Liver (tissue), 9 donors: ENCODE results near the gene TBCD. TPM values are rescaled to one million over a fixed set of nuclear protein-coding genes. Genes with fewer than 3 reads are reported as not detected.

Experiments
- DNase-seq: peaks from one replicate; pipeline ENCODE4 v3.0.0-alpha.2; 2017; ENCODE audit warnings: low spot score
- H3K27ac ChIP-seq, 2 donors: one replicate each; pipeline ENCODE4 v1.7.0; 2013; ENCODE audit warnings: inconsistent platforms in 2 of 2, low read length in 2 of 2, control low read depth in 1 of 2, low read depth in 1 of 2, mild to moderate bottlenecking in 1 of 2
- H3K27me3 ChIP-seq, 4 donors: one replicate each; pipeline versions ENCODE4 v1.6.1 to v1.7.0; 2013; ENCODE audit warnings: low read length in 3 of 4, inconsistent platforms in 1 of 4, mild to moderate bottlenecking in 1 of 4, moderate library complexity in 1 of 4; ENCODE audit not compliant: control insufficient read depth in 4 of 4, insufficient read depth in 4 of 4
- H3K36me3 ChIP-seq, 4 donors: one replicate each; pipeline versions ENCODE4 v1.6.1 to v1.7.0; 2013; ENCODE audit warnings: low read length in 3 of 4, mild to moderate bottlenecking in 3 of 4, low read depth in 1 of 4, moderate library complexity in 1 of 4; ENCODE audit not compliant: control insufficient read depth in 4 of 4, insufficient read depth in 3 of 4
- H3K4me1 ChIP-seq, 4 donors: one replicate each; pipeline versions ENCODE4 v1.6.1 to v1.7.0; 2013; ENCODE audit warnings: low read length in 3 of 4, mild to moderate bottlenecking in 3 of 4, moderate library complexity in 1 of 4; ENCODE audit not compliant: control insufficient read depth in 4 of 4, insufficient read depth in 4 of 4
- H3K4me3 ChIP-seq, 3 donors: one replicate each; pipeline versions ENCODE4 v1.6.1 to v1.7.0; 2013; ENCODE audit warnings: low read length in 3 of 3, control low read depth in 1 of 3, low read depth in 1 of 3, mild to moderate bottlenecking in 1 of 3
- H3K9ac ChIP-seq, 2 donors: one replicate each; pipeline ENCODE4 v1.7.0; 2013; ENCODE audit warnings: low read length in 2 of 2, mild to moderate bottlenecking in 2 of 2, moderate library complexity in 2 of 2, control low read depth in 1 of 2, low read depth in 1 of 2
- H3K9me3 ChIP-seq, 4 donors: one replicate each; pipeline versions ENCODE4 v1.6.1 to v1.7.0; 2013; ENCODE audit warnings: low read length in 3 of 4; ENCODE audit not compliant: control insufficient read depth in 4 of 4
- CTCF ChIP-seq: fragments of 150-350 bp; IDR thresholded peaks from 2 replicates; pipeline ENCODE4 v1.5.1; 2017; ENCODE audit warnings: improper control_type of control experiment, low read depth, low read length; ENCODE audit not compliant: missing input control
- EGR1 ChIP-seq, 2 donors: IDR thresholded peaks; 2 replicates each; pipeline ENCODE4 v1.6.1; 2016 to 2018; ENCODE audit warnings: antibody characterized with exemption in 2 of 2, low read depth in 2 of 2
- FOXA2 ChIP-seq: IDR thresholded peaks from 2 replicates; pipeline ENCODE4 v1.6.1; 2016; ENCODE audit warnings: antibody characterized with exemption
- GABPA ChIP-seq, 2 donors: IDR thresholded peaks in 1 of 2; conservative IDR thresholded peaks in 1 of 2; 2 replicates each; pipeline ENCODE4 v1.6.1; 2016; ENCODE audit warnings: antibody characterized with exemption in 2 of 2, mild to moderate bottlenecking in 1 of 2, moderate library complexity in 1 of 2
- HNF4A ChIP-seq, 2 donors: conservative IDR thresholded peaks; 2 replicates each; pipeline ENCODE4 v1.6.1; 2016; ENCODE audit warnings: antibody characterized with exemption in 2 of 2, mild to moderate bottlenecking in 2 of 2
- HNF4G ChIP-seq: IDR thresholded peaks from 2 replicates; pipeline ENCODE4 v1.6.1; 2016; ENCODE audit warnings: antibody characterized with exemption
- JUND ChIP-seq, 2 donors: IDR thresholded peaks; 2 replicates each; pipeline ENCODE4 v1.6.1; 2016; ENCODE audit warnings: antibody characterized with exemption in 2 of 2
- MAX ChIP-seq: IDR thresholded peaks from 2 replicates; pipeline ENCODE4 v1.6.1; 2016; ENCODE audit warnings: antibody characterized with exemption
- RXRA ChIP-seq, 2 donors: IDR thresholded peaks; 2 replicates each; pipeline ENCODE4 v1.6.1; 2017 to 2018; ENCODE audit warnings: antibody characterized with exemption in 2 of 2, mild to moderate bottlenecking in 1 of 2
- SP1 ChIP-seq: IDR thresholded peaks from 2 replicates; pipeline ENCODE4 v1.6.1; 2018; ENCODE audit warnings: antibody characterized with exemption, mild to moderate bottlenecking
- TAF1 ChIP-seq: conservative IDR thresholded peaks from 2 replicates; pipeline ENCODE4 v1.6.1; 2016; ENCODE audit warnings: antibody characterized with exemption, mild to moderate bottlenecking
- WGBS: extraction: QIAGEN DNeasy Blood & Tissue Kit; methylation state at CpG from one replicate; pipeline ENCODE4 v1.1.7; 2013; 5-methylcytosine and 5-hydroxymethylcytosine counted together
- polyA plus RNA-seq, 2 donors: library from polyadenylated mRNA; stranded (reverse) in 1 of 2; unstranded in 1 of 2; fragments of 200-250 nt in 1 of 2; fragments of >200 nt in 1 of 2; fragmentation: Nextera tagmentation in 1 of 2; extraction: Ambion mirVana in 1 of 2; gene quantifications; one replicate each; pipeline versions ENCODE4 v1.2.1 to v1.2.3, GENCODE V29; 2013 to 2015
- total RNA-seq, 2 donors: library from RNA; depleted of rRNA; stranded (reverse); fragments of >200 nt; gene quantifications; one replicate each; pipeline ENCODE4 v1.2.3, GENCODE V29; 2014
- TF ChIP-seq, protein P1 (sequence below): IDR thresholded peaks from 2 replicates; pipeline ENCODE4 v1.6.1; 2016; ENCODE audit warnings: antibody characterized with exemption
- TF ChIP-seq, protein P2 (sequence below): IDR thresholded peaks from 2 replicates; pipeline ENCODE4 v1.6.1; 2016; ENCODE audit warnings: antibody characterized with exemption, mild to moderate bottlenecking
- donor health status: healthy.
- donor health status: healthy.
- donor health status: healthy.
- donor health status: healthy.
- donor health status: healthy.

The TBCD gene
- total and polyA plus RNA-seq, 4 donors: 29.8 to 42.2 (median 33.0) TPM

DNA sequence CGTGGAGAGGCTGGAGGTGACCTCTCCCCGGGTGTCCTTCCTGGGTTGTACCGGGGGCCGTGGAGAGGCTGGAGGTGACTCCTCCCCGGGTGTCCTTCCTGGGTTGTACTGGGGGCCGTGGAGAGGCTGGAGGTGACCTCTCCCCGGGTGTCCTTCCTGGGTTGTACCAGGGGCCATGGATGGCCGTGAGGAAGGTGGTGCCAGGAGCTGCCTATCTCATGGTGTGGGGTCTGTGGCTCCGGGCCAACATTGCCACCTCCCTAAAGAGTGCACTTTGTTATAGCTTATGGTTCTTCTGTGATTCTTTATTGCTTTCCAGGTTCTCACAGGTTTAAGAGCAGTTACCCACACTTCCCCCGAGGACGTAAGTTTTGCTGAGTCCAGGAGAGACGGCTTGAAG lies 174.2 kb downstream of the TBCD start:
- 95% methylated on average over 12 of the region's 12 CpGs for WGBS
- no peak overlapping the region for H3K4me3 ChIP-seq
- no peak overlapping the region for H3K27ac ChIP-seq
- H3K4me1 ChIP-seq: no peaks in the 10 kb centered on the region
- no peak overlapping the region for H3K9ac ChIP-seq
- DNase-seq: no peak
- H3K27me3 ChIP-seq: no peaks in the 10 kb centered on the region
- peaks cover 6 to 45% (median 17%) of the 10 kb centered on the region in 4 donors for H3K36me3 ChIP-seq
- TF ChIP-seq HNF4G (no peak), HNF4A (conservative IDR thresholded peaks at IDR 0.05) (no peak), FOXA2 (no peak), GABPA (IDR thresholded peaks at IDR 0.05 in 1 of 2, conservative IDR thresholded peaks at IDR 0.05 in 1 of 2) (no peak), CTCF (no peak), TAF1 (no peak)
- TF ChIP-seq, protein P1, sequence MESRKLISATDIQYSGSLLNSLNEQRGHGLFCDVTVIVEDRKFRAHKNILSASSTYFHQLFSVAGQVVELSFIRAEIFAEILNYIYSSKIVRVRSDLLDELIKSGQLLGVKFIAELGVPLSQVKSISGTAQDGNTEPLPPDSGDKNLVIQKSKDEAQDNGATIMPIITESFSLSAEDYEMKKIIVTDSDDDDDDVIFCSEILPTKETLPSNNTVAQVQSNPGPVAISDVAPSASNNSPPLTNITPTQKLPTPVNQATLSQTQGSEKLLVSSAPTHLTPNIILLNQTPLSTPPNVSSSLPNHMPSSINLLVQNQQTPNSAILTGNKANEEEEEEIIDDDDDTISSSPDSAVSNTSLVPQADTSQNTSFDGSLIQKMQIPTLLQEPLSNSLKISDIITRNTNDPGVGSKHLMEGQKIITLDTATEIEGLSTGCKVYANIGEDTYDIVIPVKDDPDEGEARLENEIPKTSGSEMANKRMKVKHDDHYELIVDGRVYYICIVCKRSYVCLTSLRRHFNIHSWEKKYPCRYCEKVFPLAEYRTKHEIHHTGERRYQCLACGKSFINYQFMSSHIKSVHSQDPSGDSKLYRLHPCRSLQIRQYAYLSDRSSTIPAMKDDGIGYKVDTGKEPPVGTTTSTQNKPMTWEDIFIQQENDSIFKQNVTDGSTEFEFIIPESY: no peak
- TF ChIP-seq, protein P2, sequence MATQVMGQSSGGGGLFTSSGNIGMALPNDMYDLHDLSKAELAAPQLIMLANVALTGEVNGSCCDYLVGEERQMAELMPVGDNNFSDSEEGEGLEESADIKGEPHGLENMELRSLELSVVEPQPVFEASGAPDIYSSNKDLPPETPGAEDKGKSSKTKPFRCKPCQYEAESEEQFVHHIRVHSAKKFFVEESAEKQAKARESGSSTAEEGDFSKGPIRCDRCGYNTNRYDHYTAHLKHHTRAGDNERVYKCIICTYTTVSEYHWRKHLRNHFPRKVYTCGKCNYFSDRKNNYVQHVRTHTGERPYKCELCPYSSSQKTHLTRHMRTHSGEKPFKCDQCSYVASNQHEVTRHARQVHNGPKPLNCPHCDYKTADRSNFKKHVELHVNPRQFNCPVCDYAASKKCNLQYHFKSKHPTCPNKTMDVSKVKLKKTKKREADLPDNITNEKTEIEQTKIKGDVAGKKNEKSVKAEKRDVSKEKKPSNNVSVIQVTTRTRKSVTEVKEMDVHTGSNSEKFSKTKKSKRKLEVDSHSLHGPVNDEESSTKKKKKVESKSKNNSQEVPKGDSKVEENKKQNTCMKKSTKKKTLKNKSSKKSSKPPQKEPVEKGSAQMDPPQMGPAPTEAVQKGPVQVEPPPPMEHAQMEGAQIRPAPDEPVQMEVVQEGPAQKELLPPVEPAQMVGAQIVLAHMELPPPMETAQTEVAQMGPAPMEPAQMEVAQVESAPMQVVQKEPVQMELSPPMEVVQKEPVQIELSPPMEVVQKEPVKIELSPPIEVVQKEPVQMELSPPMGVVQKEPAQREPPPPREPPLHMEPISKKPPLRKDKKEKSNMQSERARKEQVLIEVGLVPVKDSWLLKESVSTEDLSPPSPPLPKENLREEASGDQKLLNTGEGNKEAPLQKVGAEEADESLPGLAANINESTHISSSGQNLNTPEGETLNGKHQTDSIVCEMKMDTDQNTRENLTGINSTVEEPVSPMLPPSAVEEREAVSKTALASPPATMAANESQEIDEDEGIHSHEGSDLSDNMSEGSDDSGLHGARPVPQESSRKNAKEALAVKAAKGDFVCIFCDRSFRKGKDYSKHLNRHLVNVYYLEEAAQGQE: no peak
- no peaks in the 10 kb centered on the region for H3K9me3 ChIP-seq

DNA sequence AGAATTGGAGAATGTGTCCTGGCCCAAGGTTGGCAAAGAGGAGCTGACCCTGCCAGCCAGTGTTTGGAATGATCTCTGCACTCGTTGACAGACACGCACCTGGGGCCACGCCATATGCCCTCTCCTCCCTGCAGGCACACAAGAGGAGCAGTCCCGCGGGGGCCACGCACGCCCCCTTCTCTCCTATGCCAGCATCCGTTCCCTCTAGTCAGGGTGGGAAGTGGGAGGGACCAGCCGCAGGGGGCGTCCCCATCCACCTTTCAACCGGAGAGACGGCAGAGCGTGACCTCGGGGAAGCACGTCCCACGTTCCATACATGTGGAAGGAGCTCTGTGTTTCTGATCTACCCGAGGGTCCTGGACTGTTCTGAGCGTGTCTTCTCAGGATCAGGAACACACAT lies 174.9 kb downstream of the TBCD start:
- no peaks in the 10 kb centered on the region for H3K9me3 ChIP-seq
- no peak for TF ChIP-seq SP1
- no peak for TF ChIP-seq RXRA (IDR thresholded peaks at IDR 0.05)
- no peak for TF ChIP-seq JUND (IDR thresholded peaks at IDR 0.05)
- TF ChIP-seq, protein P2: no peak
- no peak for TF ChIP-seq MAX
- no peak for TF ChIP-seq HNF4A (conservative IDR thresholded peaks at IDR 0.05)
- TF ChIP-seq EGR1 (IDR thresholded peaks at IDR 0.05; ENCODE audit: low read depth in 2 of 2): no peak
- 96% methylated on average over 18 of the region's 18 CpGs for WGBS
- DNase-seq: no peak
- H3K36me3 ChIP-seq: peaks cover 6 to 50% (median 17%) of the 10 kb centered on the region in 4 donors
- no peak overlapping the region for H3K4me3 ChIP-seq
- no peaks in the 10 kb centered on the region for H3K4me1 ChIP-seq
- no peak overlapping the region for H3K27ac ChIP-seq
- H3K27me3 ChIP-seq: no peaks in the 10 kb centered on the region
- no peak overlapping the region for H3K9ac ChIP-seq
